Tibial nerve (tissue), 4 donors: ENCODE measurements around the gene ARHGAP27. TPM values are rescaled to one million over a fixed set of nuclear protein-coding genes. Genes with fewer than 3 reads are reported as not detected.

Experiments
- DNase-seq, 2 donors: peaks; one replicate each; pipeline ENCODE4 v3.0.0-alpha.2; 2019; ENCODE audit warnings: low spot score in 2 of 2
- H3K27ac ChIP-seq, 4 donors: fragments of 200-600 bp; sonication (generic) in 3 of 4; one replicate each; pipeline ENCODE4 v1.5.1; 2017 to 2019; ENCODE audit warnings: mild to moderate bottlenecking in 1 of 4
- H3K27me3 ChIP-seq, 2 donors: fragments of 200-600 bp; sonication (generic) in 1 of 2; one replicate each; pipeline versions ENCODE4 v1.5.1 to v1.6.0; 2017 to 2019
- H3K36me3 ChIP-seq, 3 donors: fragments of 200-600 bp; sonication (generic); one replicate each; pipeline ENCODE4 v1.5.1; 2018 to 2019
- H3K4me1 ChIP-seq, 4 donors: fragments of 200-600 bp; sonication (generic) in 3 of 4; one replicate each; pipeline ENCODE4 v1.5.1; 2017 to 2019
- H3K4me3 ChIP-seq, 4 donors: fragments of 200-600 bp; sonication (generic) in 3 of 4; one replicate each; pipeline ENCODE4 v1.5.1; 2017 to 2019; ENCODE audit warnings: mild to moderate bottlenecking in 1 of 4, moderate library complexity in 1 of 4
- H3K9me3 ChIP-seq, 4 donors: fragments of 200-600 bp; sonication (generic) in 3 of 4; one replicate each; pipeline ENCODE4 v1.5.1; 2017 to 2019
- CTCF ChIP-seq, 5 experiments: fragments of 200-600 bp in 3 of 5; fragments of 450-650 bp in 2 of 5; sonication (generic) in 3 of 5; IDR thresholded peaks; one replicate each; pipeline ENCODE4 v1.5.1; 2016 to 2019; ENCODE audit warnings: antibody characterized with exemption in 5 of 5, mild to moderate bottlenecking in 3 of 5, moderate library complexity in 2 of 5
- EP300 ChIP-seq, 2 donors: sonication (generic); formaldehyde crosslinking; IDR thresholded peaks; one replicate each; pipeline ENCODE4 v1.6.1; 2017; ENCODE audit warnings: antibody characterized with exemption in 2 of 2, mild to moderate bottlenecking in 1 of 2
- POLR2A ChIP-seq, 2 donors: fragments of 450-650 bp; IDR thresholded peaks; one replicate each; pipeline ENCODE4 v1.6.1; 2017; ENCODE audit warnings: antibody characterized with exemption in 2 of 2, mild to moderate bottlenecking in 2 of 2, moderate library complexity in 2 of 2
- WGBS, 2 donors: methylation state at CpG; one replicate each; pipeline ENCODE4 v1.1.5; 2018; 5-methylcytosine and 5-hydroxymethylcytosine counted together
- total RNA-seq, 4 donors: library from RNA; depleted of rRNA; stranded (reverse); fragments of >200 nt; gene quantifications; one replicate each; pipeline ENCODE4 v1.1.0, GENCODE V29; 2016

The ARHGAP27 gene
- total RNA-seq, 4 donors from 2014 or later: 18.4 to 36.3 (median 22.5) TPM

GRCh38 chr17:45430006-45430737 is 2.5 kb downstream of the ARHGAP27 start:
- DNase-seq: no peak
- TF ChIP-seq CTCF (IDR thresholded peaks at IDR 0.05) (no peak), EP300 (IDR thresholded peaks at IDR 0.05) (no peak), POLR2A (IDR thresholded peaks at IDR 0.05) (no peak)
- H3K27me3 ChIP-seq: peaks cover 0 to 53% of the 10 kb centered on the region in 2 donors
- H3K4me1 ChIP-seq: peaks cover 0 to 57% (median 28%) of the 10 kb centered on the region in 4 donors
- H3K27ac ChIP-seq: no peak overlapping the region
- H3K36me3 ChIP-seq: peaks cover 0 to 18% (median 0%) of the 10 kb centered on the region in 3 donors
- H3K4me3 ChIP-seq: peak overlapping the region in 3 of 4 donors; percentile 25 to 59 (median 50)
- WGBS, 2 donors: 35 to 42% methylated on average over 42 to 47 of the region's 68 CpGs
- H3K9me3 ChIP-seq: no peaks in the 10 kb centered on the region

GRCh38 chr17:45429339-45430005 is 3.2 kb downstream of the ARHGAP27 start:
- Histone ChIP-seq H3K36me3 (peaks cover 0 to 11% (median 0%) of the 10 kb centered on the region in 3 donors), H3K27me3 (peaks cover 0 to 53% of the 10 kb centered on the region in 2 donors), H3K4me3 (no peak overlapping the region), H3K9me3 (no peaks in the 10 kb centered on the region), H3K4me1 (peaks cover 0 to 57% (median 28%) of the 10 kb centered on the region in 4 donors), H3K27ac (no peak overlapping the region)
- WGBS, 2 donors: 19 to 32% methylated on average over 36 to 39 of the region's 82 CpGs
- TF ChIP-seq CTCF (IDR thresholded peaks at IDR 0.05) (no peak), POLR2A (IDR thresholded peaks at IDR 0.05) (no peak), EP300 (IDR thresholded peaks at IDR 0.05) (no peak)
- no peak for DNase-seq

GRCh38 chr17:45428931-45429338 is 3.7 kb downstream of the ARHGAP27 start:
- H3K4me3 ChIP-seq: no peak overlapping the region
- 26 to 31% methylated on average over 15 of the region's 15 CpGs for WGBS, 2 donors
- TF ChIP-seq CTCF (IDR thresholded peaks at IDR 0.05) (no peak), POLR2A (IDR thresholded peaks at IDR 0.05) (no peak), EP300 (IDR thresholded peaks at IDR 0.05) (no peak)
- H3K36me3 ChIP-seq: peaks cover 0 to 7% (median 0%) of the 10 kb centered on the region in 3 donors
- H3K27ac ChIP-seq: no peak overlapping the region
- peaks cover 0 to 57% (median 28%) of the 10 kb centered on the region in 4 donors for H3K4me1 ChIP-seq
- H3K27me3 ChIP-seq: peaks cover 0 to 53% of the 10 kb centered on the region in 2 donors
- no peaks in the 10 kb centered on the region for H3K9me3 ChIP-seq
- DNase-seq: no peak

- Histone ChIP-seq H3K36me3 (no peaks in the 10 kb centered on the region), H3K4me3 (no peak overlapping the region), H3K27ac (peak overlapping the region in 1 of 4 donors; percentile 11), H3K9me3 (no peaks in the 10 kb centered on the region), H3K27me3 (peaks cover 0 to 47% of the 10 kb centered on the region in 2 donors), H3K4me1 (peaks cover 0 to 54% (median 27%) of the 10 kb centered on the region in 4 donors)
- peak; percentile 49 to 55 for DNase-seq
- WGBS, 2 donors: 7 to 11% methylated on average over 14 to 18 of the region's 26 CpGs
- no peak for TF ChIP-seq POLR2A (IDR thresholded peaks at IDR 0.05)
- TF ChIP-seq EP300 (IDR thresholded peaks at IDR 0.05): peak in 1 of 2 donors; percentile 33
- peak; percentile 95 to 100 (median 98) for TF ChIP-seq CTCF (IDR thresholded peaks at IDR 0.05)
These were observed 4.5 kb downstream of the ARHGAP27 start for GRCh38 chr17:45428050-45428617.
